NB4 (cell line): ENCODE data around the gene MBNL1.

Experiments
- CTCF ChIP-seq: IDR thresholded peaks from one replicate; pipeline ENCODE4 v1.5.1; 2012; ENCODE audit warnings: low read depth, low read length
- MAX ChIP-seq: IDR thresholded peaks from 2 replicates; pipeline ENCODE4 v1.6.1; 2011; ENCODE audit warnings: low read depth, low read length

- TF ChIP-seq MAX (no peak), CTCF (no peak)
Observed at GRCh38 chr3:152331998-152332397, 63.3 kb downstream of the MBNL1 start.
